Keratinocyte (primary cell): ENCODE data around the gene ABAT.

Source experiments
- CTCF ChIP-seq, 3 experiments: IDR thresholded peaks in 1 of 3; conservative IDR thresholded peaks in 1 of 3; optimal IDR thresholded peaks in 1 of 3; 2 replicates in 2 of 3; 3 replicates in 1 of 3; pipeline versions ENCODE3 to v1.5.1; 2011; ENCODE audit warnings: low read length in 3 of 3, mild to moderate bottlenecking in 3 of 3, moderate library complexity in 2 of 3, control low read depth in 1 of 3, inconsistent platforms in 1 of 3; ENCODE audit not compliant: insufficient read depth in 2 of 3; ENCODE audit errors: extremely low read depth in 1 of 3
- EZH2 ChIP-seq: IDR thresholded peaks from one replicate; pipeline ENCODE4 v1.6.1; 2012; ENCODE audit warnings: inconsistent platforms, mild to moderate bottlenecking, low read length, moderate library complexity

- no peak for TF ChIP-seq CTCF (optimal IDR thresholded peaks at IDR 0.05 in 1 of 3, IDR thresholded peaks at IDR 0.05 in 1 of 3, conservative IDR thresholded peaks at IDR 0.05 in 1 of 3; ENCODE audit: extremely low read depth in 1 of 3, insufficient read depth in 2 of 3, low read length in 3 of 3)
- no peak for TF ChIP-seq EZH2
Observed at GRCh38 chr16:8685617-8686016, 11.2 kb downstream of the ABAT start.
